ENCODE results near the gene MAFG. TPM values are rescaled to one million over a fixed set of nuclear protein-coding genes. Genes with fewer than 3 reads are reported as not detected.

MAFG gene
- polyA plus RNA-seq, 4 donors: 9.8 to 15.4 (median 11.9) TPM

DNA sequence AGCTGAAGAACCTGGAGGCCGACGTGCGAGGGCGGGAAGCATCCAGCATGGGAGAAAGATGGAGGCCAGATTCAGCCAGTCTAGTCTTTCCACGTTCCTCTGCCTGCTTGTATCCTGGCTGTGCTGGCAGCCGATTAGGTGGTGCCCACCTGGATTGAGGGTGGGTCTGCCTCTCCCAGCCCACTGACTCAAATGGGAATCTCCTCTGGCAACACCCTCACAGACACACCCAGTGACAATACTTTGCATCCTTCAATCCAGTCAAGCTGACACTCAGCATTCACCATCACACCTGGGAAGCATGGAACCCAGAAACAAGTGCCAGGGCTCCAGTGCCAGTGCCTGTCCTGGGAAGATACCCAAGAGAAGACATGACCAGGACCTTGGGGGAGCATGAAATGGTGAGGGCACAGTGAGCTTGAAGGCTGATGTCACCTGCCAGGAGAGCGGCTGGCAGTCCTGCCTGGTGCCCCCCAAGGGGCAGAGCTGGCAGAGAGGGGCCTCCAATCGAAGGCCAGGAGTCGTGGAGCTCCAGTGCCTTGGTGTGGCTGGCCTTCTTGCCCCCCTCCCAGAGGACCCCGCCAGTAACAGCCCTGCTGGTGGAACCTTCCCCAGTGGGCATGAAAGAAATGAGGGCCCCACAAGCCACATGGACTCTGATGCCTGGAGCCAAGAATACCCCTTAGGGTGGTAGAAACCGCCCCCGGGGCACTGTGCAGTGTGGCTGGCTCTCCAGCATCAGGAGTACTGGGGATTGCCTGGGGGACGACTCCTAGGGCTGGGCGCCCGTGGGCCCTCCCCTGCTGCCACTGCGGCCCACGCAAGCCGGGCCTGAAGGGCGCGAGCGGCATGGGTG, 26.1 kb downstream of the MAFG start:
- DNase-seq (ENCODE audit: low read depth in 4 of 4, low spot score in 2 of 4): no peak

DNA sequence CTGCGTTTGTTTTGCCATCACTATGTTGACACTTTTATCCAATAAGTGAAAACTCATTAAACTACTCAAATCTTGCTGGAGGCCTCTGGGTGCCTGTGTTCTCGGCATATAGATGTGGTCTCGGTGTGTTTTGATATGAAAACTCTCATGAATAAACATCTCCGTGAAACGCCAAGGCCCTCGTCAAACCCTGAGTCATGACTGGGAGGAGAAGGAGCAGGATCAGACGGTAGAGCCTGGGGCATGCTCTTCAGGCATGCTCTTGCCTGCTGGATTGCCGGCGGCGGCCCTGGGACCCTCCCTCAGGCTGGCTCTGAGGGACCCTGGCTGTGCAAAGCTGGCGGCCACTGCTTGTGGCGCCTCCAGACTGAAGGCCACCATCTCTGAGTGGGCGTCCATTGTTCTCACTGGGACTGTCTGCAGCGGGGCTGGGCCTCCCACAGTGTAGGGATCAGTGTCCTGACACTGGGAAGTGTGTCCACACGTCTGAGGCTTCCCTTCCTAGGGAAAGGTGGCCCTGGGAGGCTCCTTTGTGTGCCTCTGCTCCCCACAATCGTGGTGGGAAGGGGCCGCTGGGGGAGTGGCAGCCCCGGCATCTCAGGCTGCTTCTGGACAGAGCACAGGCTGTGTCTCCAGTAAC, 27.2 kb downstream of the MAFG start:
- no peak for DNase-seq (ENCODE audit: low read depth in 4 of 4, low spot score in 2 of 4)

DNA sequence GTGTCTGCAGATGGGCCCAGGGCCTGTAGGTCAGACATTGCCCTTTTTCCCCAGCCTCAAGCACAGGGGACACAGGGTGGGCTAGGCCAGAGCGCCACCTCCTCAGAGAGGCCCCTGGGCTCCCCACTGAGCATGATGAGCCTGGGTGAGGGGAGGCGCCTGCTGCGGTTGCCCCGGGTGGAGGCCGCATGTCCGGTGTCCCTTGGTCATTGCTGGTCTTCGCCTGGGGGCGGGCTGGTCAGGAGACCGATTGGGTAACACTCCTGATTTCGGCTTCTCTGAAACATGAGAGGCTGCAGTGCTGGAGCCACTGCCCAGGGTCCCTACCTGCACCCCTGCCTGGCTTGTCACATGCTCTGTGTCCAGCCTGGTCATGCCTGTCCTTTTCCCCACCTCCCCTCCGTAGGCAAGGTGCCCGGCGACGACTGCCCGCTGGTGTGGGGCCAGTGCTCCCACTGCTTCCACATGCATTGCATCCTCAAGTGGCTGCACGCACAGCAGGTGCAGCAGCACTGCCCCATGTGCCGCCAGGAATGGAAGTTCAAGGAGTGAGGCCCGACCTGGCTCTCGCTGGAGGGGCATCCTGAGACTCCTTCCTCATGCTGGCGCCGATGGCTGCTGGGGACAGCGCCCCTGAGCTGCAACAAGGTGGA, 27.9 kb downstream of the MAFG start:
- no peak for DNase-seq (ENCODE audit: low read depth in 4 of 4, low spot score in 2 of 4)

DNA sequence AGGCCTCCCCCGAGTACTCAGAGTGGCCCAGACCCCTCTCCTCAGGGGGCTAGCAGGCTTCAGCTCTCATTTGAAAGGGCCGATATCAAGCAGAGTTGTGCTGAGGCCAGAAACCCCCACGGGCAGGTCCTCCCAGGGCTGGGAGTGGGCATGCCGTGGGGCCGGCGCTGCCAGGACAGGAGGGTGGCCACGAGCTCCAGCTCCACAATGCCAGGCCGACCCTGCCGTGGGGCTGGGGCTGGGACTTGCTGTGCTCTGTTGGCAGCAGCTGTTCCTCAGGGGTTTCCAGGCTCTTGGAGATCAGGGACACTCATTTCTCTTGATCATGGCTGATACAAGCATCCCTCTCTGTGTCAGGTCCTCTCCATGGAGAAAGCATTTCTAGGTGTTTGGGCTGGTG, 28.6 kb downstream of the MAFG start:
- DNase-seq (ENCODE audit: low read depth in 4 of 4, low spot score in 2 of 4): no peak

DNA sequence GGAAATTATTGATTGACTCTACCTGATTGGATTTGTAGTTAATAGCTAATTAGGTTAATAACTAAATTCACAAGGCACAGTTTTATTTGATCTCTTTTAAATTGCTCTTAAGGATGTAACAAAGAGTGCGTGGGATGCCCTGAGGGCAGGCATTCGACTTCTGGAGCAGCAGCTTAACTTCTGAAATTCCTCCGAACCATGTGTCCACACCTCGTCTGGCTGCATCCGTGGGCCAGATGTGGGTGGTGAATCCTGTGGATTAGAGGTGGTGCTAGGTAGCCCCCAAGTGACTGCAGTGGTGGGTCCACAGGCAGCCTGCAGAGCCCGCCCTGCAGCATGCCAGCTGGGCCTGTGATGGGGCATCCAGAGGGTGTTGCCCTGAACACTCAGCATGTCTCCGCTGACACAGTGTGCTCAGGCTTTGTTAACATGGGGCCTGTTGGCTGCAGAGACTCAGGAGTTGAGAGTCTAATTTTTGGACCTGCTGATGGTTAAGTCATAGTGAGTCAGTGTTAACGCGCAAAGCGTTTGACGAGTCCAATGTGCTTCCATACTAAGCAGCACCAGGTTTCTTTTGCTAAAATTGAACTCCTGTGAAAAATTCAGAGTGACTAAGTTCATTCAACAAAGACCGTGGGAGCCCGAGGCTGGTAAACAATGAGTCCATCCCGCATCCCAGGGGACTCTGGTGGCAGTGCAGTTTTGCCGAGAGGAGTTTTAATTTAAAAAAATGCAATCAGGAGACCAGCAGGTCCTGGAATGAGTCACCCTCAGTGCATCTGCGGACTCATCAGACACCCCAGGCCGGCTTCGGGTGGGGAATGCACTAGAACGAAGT, 29.3 kb downstream of the MAFG start:
- no peak for DNase-seq (ENCODE audit: low read depth in 4 of 4, low spot score in 2 of 4)

DNA sequence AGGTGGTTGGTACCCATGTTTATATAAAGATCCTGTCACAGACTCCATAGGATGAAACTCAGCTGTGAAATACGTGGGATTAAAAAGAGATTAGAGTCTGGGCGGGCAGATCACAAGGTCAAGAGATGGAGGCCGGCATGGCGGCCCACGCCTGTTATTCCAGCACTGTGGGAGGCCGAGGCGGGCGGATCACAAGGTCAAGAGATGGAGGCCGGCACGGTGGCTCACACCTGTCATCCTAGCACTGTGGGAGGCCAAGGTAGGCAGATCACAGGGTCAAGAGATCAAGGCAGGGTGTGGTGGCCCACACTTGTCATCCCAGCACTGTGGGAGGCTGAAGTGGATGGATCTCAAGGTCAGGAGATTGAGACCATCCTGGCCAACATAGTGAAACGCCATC, 32.1 kb downstream of the MAFG start:
- DNase-seq (ENCODE audit: low read depth in 4 of 4, low spot score in 2 of 4): no peak

DNA sequence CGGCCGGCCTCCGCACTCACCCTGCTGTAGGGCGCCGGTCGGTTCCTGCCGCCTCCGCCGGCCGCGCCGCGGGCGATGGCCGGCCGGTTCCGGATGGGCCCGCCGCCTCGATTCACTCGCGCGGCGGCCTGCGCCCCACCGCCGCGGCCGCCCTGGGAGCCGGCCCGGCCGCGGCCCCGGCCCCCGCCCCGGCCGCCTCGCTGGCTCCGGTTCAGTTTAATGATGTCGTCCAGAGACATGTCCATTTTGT, 36.3 kb downstream of the MAFG start:
- no peak for DNase-seq (ENCODE audit: low read depth in 4 of 4, low spot score in 2 of 4)

DNA sequence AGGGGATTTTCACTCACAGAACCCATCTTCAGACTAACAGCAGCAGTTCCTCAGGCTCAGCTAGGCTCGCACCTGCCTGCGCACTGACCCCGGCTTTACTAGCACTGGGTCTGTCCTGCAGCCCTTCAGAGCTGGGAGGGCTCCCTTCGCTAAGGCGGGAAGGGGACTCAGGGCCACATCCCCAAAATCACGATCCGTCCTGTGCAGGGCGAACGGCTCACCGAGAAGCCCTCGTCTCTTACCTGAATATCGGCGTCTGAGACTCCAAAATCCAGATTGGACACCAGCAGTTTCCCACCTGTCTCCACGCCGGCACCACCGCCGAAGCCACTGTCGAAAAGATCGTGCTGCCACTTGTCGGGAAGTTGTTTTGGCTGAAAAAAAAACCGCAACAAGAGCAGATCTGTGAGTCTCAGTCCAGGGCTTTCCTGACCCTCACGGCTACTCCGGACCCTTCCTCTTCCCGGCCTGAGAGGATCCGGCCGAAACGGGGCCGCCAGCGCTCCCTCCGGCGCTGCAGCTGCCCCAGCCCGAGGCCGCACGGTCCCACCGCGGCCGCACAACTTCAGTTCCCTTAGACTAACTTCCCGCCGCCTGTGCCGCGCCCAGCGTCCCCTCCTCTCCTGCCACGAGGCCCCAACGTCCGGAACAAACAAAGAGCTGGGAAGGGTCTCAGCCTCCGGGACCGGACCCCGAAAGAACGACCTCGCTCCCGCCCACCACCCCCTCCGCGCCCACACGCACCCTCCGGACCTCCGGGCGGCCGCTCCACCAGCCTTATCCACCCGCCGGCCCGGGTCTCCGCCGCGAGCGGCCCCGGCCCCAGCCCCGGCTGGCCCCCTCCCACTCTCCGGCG, 36.9 kb downstream of the MAFG start:
- no peak for DNase-seq (ENCODE audit: low read depth in 4 of 4, low spot score in 2 of 4)

DNA sequence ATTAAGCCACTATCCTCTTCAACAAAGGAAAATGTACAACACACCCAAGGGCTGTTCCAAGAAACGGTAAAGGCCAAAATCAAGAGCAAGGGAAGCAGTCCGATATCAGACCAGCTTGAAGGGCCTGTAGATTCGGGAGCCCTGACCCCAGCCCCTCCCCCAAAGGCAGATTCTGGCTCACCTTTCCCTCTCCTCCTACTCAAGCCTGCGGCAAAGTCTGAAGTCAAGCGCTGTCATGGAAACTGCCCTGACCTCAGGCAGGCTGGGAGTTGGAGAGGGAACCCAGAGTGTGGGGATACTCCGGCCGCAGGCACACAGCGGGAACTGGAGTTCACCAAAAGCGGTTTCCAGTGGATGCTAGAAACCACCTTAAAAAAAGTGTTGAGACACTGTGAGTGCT, 37.9 kb downstream of the MAFG start:
- no peak for DNase-seq (ENCODE audit: low read depth in 4 of 4, low spot score in 2 of 4)

DNA sequence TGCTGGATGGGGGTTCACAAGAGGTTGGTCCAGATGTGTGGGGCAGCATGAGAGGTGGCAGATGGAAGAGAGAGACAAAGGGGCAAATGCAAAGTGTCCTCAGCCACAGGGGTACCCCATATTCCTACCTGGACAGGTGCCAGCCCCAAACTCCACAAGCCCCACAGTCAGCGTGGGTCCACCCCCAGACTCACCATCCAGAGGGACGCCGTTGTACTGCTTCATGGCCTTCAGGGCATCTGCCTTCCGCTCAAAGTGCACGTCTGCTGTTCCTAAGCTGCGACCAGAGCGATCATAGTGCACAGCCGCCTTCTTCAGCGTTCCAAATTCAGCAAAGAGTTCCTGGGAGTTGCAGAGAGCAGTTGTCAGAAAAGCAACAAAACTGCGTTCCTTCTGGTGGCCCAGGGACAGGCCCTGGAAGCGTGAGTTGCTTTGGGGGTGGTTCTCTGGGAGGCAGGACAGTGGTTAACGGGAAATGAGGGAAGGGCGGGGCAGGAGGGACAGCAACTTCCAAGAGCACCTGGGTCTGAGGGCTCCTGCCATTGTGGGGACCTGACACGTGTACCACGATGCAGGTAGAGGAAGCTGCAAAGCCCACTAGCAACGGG, 38.4 kb downstream of the MAFG start:
- no peak for DNase-seq (ENCODE audit: low read depth in 4 of 4, low spot score in 2 of 4)

DNA sequence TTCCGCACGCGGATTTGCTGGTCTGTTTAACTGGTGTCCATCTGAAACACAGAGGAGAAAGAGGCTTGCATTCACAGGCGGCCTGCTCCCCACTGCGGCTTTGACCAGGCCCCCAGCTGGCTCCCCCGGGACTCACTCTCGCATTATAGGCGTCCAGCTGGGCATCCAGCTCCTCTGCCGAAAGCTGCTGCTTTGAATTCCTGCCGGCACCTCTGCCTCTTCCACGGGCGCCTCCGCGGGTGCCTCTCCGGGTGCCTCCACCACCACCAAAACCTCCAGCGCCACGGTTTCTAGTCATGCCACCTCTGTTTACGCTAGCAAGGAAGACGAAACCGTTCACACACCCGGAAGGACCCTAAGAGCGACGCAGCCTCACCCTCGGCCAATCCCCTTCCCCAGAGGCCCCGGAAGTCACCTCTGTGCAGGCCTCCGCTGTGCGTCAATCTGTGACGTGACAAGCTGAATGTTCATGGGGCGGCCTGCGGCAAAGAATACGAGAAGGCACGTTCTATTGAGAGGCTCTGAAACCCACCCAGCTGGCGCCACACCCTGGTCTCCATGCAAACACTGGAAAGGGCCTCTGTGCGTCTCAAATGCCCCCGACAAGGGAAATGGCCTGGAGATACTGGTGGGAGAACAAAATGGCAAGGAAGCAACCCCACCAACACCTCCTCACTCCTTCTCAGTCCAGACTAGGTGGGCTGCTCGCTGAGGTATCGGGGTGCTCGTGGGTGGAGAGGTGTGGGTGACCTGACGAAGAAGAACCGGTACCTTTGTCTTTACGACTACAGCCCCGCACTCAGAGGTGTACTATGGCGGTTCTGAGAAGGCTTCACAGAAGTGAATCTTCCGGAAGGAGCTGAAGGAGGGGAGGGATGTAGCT, 39.2 kb downstream of the MAFG start:
- no peak for DNase-seq (ENCODE audit: low read depth in 4 of 4, low spot score in 2 of 4)

DNA sequence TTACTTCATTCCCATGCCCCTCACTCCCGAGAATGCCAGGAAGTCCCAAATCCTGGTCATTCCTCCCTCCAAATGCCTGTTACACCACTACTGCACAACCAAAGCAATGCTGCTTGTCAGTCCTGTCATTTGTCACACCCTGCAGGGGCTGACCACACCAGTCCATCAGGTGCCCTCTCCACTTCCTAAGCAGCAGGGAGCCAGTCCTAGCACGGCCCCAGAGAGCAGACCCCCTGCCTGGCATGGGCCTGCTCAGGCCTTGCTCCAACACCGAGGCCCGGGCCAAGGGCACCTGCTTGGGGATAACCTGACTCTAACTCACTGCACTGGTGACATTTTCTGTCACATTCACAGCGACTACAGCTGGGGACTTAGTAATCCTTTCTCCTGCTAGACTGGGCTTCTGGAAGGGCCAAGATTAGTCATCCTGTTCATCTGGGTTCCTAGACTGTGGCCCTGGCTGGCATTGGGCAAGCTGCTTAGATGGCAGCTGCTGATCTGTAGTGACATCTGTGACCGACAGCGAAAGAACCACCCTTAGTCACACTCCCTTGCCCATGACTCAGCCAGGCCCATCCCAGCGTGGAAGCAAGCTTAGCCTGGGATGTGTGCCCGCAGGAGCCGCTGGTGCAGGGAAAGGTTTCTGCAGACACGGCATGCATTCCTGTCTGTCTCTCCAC, 41.5 kb downstream of the MAFG start:
- DNase-seq (ENCODE audit: low read depth in 4 of 4, low spot score in 2 of 4): no peak

DNA sequence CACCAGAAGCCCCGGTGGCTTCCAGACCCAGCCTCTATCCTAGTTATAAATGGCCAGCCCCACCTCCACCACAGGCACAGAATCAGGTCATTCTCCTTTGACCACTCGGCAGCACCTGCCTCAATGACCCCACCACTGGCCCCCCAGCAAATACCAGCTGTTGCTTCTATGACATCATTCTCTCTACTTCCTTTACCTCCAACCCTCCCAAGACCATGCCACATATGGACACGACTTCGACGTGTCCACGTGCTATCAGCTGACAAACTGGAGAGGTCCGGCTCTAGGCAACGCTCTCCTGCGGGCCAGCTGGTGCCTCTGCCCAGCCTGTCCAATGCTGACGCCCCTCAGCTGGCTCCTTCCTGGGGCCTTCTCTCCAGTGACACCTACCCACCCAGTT, 42.1 kb downstream of the MAFG start:
- DNase-seq (ENCODE audit: low read depth in 4 of 4, low spot score in 2 of 4): no peak

DNA sequence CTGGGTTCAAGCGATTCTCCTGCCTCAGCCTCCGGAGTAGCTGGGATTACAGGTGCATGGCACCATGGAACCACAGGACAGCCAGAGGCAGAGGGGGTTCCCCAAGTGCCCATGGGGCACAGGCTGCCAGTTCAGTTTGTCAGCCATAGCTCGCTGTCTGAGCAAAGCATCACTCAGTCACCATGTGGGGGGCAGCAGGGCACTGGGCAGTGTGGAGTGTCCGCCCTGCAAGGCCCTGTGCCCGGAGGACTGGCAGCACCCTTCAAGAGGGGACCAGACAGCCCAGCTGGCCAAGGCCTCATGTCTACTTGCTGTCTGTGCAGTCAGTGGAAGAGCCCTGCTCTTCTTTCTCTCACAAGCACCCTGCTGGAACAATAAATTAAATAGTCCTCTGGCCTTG, 42.6 kb downstream of the MAFG start:
- no peak for DNase-seq (ENCODE audit: low read depth in 4 of 4, low spot score in 2 of 4)

DNA sequence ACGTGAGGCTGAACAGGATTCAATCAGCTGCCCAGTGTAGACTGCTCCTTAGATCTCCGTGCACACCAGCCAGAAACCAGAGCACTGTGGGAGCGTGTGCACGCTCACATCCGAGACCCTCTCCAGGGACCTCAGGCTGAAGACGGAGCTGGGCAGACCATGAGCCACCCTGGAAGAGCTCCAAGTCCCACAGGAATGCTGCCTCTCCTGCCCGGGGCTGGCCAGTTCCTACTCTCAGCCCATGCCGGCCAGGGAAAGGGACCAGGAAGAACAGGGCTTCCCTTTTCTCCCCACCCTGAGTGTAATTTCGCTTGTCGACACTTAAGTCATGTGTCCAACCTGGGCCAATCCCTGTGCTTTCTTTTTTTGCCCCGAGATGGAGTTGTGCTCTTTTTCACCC, 43.0 kb downstream of the MAFG start:
- no peak for DNase-seq (ENCODE audit: low read depth in 4 of 4, low spot score in 2 of 4)

DNA sequence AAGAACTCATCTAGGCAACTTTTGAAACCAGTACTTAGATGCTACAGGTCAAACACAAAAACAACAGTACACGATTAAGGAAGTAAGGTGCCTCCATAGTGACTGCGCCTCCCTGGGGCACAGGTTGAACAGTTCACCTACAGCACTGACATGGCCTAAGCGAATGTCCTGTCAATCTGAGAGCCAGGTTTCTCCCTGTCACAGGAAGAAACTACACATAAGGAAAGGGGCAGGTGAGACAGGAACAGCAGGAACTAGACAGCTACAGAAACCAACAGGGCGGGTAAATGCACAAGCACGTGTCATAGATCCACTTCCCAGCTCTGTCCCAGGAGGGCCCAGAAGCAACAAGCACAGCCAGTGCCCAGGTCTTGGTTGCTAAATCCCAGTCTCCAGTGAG, 48.4 kb downstream of the MAFG start:
- no peak for DNase-seq (ENCODE audit: low read depth in 4 of 4, low spot score in 2 of 4)

DNA sequence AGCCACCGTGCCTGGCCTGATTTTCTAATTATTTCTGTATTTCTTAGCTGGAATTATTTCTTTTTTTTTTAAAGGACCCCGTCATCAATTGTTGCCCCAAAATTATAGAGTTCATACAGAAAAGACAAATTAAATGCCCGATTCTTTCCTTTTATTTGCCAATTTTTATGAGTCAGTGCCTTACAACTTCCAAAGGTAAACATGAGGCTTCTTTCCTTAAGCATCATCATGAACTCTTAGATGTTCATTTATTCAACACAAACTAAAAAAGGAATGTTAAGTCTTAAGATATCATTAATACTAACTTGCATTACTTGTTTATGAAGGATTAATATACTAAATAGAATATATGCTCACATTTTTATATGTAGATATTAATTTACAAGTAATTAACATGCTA, 49.2 kb downstream of the MAFG start:
- DNase-seq (ENCODE audit: low read depth in 4 of 4, low spot score in 2 of 4): no peak

DNA sequence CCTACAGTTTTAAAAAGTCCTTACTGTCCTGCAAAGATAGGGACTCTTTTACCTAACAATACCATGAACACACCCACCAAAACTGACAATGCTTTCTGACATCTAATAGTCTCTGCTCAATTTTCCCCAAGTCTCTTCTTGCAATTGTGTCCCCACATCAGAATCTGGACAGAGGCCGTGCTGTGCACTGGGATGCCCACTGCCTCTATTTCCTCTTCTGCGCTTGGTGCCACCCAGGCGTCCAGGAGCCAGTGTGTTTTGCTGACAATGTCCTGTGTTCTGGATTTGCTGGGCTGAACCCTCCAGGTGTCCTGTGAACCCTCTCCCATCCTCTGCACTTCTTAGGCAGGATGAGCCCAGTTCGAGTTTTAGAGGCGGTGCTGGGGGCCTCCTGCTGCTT, 50.0 kb downstream of the MAFG start:
- no peak for DNase-seq (ENCODE audit: low read depth in 4 of 4, low spot score in 2 of 4)

Data from left renal cortex interstitium (tissue), 4 donors.